Cerebellar nuclear complex (tissue), 1 donor: ENCODE data around the gene CXorf49.
"Not testable (repeated sequence)": the region's sequence is repeated elsewhere in the genome, so short reads cannot be mapped to it uniquely, and the experiment has no call there.

Source experiments
- DNase-seq, 2 experiments: peaks; one replicate each; lab custom pipeline; 2025; lab: John Stamatoyannopoulos, UW

CXorf49 gene

DNA sequence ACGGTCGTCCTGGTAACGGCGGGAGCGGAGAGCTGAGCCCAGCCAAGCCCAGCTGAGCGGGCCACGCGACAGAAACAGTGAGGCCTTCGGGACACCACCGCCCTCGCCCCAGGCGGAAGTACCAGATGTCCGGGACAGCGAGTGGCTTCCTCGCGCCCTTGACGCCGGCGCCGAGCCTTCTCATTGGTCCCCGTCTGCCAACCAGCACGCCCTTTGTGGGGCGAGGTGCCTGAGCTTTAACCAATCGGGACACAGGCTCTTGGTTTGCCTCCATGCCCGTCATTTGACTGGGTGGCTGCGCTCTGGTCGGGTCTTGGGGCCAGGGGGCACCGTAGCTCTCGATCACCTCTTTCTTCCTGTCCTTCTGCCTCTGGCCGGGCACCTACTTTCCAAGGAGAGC is at the start of gene CXorf49:
Gene CXorf49, minus strand, starts transcription at position 101 of the 400 bp plus-strand sequence. CDS start 134 bp downstream, outside the sequence.
- DNase-seq, result not testable (repeated sequence)

- not testable (repeated sequence) for DNase-seq
Observed at GRCh38 chrX:71767134-71767533, 49.0 kb upstream of the CXorf49 start.

DNA sequence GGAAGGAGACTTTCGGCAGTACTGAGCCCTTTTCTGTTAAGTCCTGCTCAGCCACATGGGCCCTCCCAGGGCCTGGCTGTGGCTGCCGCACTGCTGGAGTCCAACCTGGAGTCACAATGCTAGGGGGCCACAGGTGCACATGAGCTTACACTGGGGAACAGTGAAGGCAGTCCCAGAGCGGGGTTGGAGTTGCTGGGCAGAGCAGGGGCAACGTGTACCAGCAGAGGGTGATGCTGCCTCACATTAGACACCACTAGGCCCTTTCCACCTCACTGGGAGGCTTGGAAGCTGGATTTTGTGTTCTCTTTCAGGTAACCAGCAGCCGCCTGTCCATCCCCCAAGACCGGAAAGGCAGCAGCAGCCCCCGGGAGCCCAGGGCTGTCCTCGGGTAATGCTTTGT is 47.5 kb upstream of the CXorf49 start:
- not testable (repeated sequence) for DNase-seq

- not testable (repeated sequence) for DNase-seq
Observed at GRCh38 chrX:71764832-71765231, 46.7 kb upstream of the CXorf49 start.

DNA sequence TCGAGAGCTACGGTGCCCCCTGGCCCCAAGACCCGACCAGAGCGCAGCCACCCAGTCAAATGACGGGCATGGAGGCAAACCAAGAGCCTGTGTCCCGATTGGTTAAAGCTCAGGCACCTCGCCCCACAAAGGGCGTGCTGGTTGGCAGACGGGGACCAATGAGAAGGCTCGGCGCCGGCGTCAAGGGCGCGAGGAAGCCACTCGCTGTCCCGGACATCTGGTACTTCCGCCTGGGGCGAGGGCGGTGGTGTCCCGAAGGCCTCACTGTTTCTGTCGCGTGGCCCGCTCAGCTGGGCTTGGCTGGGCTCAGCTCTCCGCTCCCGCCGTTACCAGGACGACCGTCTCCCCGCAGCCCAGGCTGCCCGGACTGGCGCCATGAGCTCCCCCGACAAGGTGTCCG is 45.0 kb upstream of the CXorf49 start, which contains the start of gene CXorf49B:
Gene CXorf49B, plus strand, starts transcription at position 301 of the 400 bp plus-strand sequence. Its CDS starts 75 bp downstream, at position 376.
- not testable (repeated sequence) for DNase-seq

DNA sequence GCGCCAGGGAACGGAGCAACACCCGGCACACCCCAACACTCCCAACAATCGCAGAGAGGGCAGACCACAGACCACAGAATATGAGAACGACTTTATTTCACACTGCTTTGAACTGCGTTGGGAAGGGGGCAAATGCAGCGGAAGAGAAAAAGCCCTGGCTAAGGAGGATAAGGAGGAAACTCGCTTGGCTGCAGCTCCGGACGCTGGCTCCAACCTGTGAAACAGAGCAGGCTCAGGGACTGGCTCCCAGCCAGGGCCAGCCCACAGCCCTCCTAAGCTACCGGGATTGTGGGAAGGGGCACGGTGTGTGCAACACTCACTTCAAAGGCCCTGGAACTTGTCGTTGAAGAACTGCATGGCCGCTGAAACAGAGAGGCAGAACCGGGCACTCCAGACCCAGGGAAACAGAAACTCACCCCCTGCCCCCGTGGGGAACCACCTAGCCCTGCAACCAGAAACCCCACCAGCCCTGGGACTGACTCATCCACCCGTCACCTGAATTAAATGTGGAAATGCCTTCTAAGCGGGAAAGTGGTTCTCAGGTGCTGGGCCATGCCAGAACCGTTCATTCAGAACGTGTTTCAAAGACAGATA is 42.7 kb upstream of the CXorf49 start:
- DNase-seq, result not testable (repeated sequence)

- DNase-seq, result not testable (repeated sequence)
Observed at GRCh38 chrX:71720289-71720886, 2.3 kb upstream of the CXorf49 start.

- not testable (repeated sequence) for DNase-seq
Observed at GRCh38 chrX:71719195-71719594, 1.1 kb upstream of the CXorf49 start.

DNA sequence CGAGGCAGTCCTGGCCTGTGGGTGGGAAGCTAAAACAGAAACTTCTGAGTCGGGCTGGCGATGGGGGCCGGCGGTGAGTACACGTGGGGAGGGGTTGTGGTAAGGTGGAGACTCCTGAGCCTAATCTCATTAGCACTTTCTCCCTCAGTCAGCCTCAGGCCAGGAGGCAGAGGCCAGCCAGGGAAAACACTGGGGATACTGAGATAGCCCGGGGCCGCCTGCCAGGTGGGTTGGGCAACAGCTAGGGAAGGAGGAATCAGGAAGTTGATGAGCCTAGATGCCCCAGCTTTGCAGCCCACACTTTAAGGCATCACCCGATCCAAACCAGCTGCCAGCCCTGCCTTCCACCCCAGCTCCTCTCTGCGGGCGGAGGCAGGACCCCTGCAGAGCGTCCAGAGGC is 1.8 kb downstream of the CXorf49 start:
- not testable (repeated sequence) for DNase-seq

DNA sequence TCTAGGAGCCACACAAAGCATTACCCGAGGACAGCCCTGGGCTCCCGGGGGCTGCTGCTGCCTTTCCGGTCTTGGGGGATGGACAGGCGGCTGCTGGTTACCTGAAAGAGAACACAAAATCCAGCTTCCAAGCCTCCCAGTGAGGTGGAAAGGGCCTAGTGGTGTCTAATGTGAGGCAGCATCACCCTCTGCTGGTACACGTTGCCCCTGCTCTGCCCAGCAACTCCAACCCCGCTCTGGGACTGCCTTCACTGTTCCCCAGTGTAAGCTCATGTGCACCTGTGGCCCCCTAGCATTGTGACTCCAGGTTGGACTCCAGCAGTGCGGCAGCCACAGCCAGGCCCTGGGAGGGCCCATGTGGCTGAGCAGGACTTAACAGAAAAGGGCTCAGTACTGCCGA is 2.5 kb downstream of the CXorf49 start:
- not testable (repeated sequence) for DNase-seq

DNA sequence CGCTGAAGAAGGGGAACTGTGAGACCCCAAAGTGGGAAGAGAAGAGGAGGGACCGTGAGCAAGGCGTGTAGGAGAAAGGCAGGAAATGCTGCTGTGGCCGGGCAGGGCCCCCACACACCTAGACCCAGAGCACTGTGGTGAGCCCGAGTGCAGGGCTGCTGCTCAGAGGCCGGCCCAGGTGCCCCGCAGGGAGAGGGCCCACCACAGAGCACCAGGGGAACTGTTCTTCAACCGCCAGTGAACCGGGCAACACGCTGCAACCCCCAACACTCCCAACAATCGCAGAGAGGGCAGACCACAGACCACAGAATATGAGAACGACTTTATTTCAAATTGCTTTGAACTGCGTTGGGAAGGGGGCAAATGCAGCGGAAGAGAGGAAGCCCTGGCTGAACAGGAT is 4.0 kb downstream of the CXorf49 start:
- not testable (repeated sequence) for DNase-seq

DNA sequence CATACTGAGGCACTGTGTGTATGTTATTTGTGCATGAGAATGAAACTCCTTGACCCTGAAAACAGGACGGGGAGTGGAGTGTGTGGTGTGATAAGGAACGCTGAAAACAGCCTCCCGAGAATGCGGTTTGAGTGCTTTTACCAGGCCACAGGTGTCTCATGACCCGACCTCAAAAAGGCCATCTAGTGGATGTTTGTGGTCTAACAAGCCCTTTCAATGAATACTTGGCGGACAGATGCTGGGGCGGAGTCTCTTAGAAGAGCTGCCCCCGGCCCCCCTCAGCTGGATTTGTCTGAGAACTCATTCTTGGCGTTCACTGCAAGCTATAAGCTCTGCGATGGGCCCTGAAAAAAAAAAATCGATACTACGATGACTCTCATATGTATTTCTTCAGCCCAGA is 15.2 kb downstream of the CXorf49 start:
- DNase-seq, result not testable (repeated sequence)

DNA sequence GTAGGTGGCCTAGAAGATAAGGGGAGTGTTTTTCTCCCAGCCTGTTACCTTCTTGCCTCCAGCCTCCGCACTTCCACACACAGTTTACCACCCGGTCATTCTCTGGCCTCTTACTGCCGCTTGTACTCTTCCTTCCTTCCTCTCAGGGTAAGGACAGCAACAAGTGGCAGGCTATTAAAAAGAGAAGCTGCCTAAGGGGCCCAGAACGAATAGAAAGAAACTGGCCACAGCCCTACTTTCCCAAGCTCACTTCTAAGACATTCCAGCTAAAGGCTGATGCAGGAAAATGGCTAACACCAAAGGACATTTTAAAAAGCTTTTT is 19.1 kb downstream of the CXorf49 start:
- DNase-seq, result not testable (repeated sequence)

GRCh38 chrX:71698299-71699022 is 19.6 kb downstream of the CXorf49 start:
- not testable (repeated sequence) for DNase-seq

GRCh38 chrX:71697466-71698298 is 20.4 kb downstream of the CXorf49 start:
- not testable (repeated sequence) for DNase-seq

GRCh38 chrX:71696641-71697465 is 21.2 kb downstream of the CXorf49 start:
- not testable (repeated sequence) for DNase-seq

GRCh38 chrX:71679575-71680207 is 38.4 kb downstream of the CXorf49 start:
- DNase-seq, result no peak

GRCh38 chrX:71677195-71677594 is 40.9 kb downstream of the CXorf49 start:
- not testable (repeated sequence) for DNase-seq

DNA sequence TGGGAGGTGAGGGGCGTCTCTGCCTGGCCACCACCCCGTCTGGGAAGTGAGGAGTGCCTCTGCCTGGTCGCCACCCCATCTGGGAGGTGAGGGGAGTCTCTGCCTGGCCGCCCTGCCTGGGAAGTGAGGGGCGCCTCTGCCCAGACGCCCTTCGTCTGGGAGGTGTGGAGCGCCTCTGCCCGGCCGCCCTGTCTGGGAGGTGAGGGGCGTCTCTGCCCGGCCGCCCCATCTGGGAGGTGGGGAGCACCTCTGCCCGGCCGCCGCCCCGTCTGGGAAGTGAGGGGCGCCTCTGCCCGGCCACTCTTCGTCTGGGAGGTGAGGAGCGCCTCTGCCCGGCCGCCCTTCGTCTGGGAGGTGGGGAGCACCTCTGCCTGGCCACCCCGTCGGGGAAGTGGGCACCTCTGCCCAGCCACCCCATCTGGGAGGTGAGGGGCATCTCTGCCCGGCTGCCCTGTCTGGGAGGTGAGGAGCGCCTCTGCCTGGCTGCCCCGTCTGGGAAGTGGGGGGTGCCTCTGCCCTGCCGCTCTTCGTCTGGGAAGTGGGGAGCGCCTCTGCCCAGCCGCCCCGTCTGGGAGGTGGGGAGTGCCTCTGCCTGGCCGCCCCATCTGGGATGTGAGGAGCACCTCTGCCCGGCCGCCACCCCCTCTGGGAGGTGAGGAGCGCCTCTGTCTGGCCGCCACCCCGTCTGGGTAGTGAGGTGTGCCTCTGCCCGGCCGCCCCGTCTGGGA is 41.9 kb downstream of the CXorf49 start:
- DNase-seq, result not testable (repeated sequence)

GRCh38 chrX:71675636-71676035 is 42.4 kb downstream of the CXorf49 start:
- not testable (repeated sequence) for DNase-seq
